ENCODE results near the gene DNAH2. TPM values are rescaled to one million over a fixed set of nuclear protein-coding genes. Genes with fewer than 3 reads are reported as not detected.

DNAH2 gene, protein sequence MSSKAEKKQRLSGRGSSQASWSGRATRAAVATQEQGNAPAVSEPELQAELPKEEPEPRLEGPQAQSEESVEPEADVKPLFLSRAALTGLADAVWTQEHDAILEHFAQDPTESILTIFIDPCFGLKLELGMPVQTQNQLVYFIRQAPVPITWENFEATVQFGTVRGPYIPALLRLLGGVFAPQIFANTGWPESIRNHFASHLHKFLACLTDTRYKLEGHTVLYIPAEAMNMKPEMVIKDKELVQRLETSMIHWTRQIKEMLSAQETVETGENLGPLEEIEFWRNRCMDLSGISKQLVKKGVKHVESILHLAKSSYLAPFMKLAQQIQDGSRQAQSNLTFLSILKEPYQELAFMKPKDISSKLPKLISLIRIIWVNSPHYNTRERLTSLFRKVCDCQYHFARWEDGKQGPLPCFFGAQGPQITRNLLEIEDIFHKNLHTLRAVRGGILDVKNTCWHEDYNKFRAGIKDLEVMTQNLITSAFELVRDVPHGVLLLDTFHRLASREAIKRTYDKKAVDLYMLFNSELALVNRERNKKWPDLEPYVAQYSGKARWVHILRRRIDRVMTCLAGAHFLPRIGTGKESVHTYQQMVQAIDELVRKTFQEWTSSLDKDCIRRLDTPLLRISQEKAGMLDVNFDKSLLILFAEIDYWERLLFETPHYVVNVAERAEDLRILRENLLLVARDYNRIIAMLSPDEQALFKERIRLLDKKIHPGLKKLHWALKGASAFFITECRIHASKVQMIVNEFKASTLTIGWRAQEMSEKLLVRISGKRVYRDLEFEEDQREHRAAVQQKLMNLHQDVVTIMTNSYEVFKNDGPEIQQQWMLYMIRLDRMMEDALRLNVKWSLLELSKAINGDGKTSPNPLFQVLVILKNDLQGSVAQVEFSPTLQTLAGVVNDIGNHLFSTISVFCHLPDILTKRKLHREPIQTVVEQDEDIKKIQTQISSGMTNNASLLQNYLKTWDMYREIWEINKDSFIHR (N-terminal part only)
- total RNA-seq: under 1 TPM in 7 of 10 donors, not detected in 3; 0.02 to 0.30 (median 0.05) TPM
- under 1 TPM; under 0.01 to 0.01 TPM for polyA plus RNA-seq
- long read RNA-seq, donor 1: 0 reads
- long read RNA-seq, donor 2: 0 reads
- long read RNA-seq, donor 3: 0 reads

DNA sequence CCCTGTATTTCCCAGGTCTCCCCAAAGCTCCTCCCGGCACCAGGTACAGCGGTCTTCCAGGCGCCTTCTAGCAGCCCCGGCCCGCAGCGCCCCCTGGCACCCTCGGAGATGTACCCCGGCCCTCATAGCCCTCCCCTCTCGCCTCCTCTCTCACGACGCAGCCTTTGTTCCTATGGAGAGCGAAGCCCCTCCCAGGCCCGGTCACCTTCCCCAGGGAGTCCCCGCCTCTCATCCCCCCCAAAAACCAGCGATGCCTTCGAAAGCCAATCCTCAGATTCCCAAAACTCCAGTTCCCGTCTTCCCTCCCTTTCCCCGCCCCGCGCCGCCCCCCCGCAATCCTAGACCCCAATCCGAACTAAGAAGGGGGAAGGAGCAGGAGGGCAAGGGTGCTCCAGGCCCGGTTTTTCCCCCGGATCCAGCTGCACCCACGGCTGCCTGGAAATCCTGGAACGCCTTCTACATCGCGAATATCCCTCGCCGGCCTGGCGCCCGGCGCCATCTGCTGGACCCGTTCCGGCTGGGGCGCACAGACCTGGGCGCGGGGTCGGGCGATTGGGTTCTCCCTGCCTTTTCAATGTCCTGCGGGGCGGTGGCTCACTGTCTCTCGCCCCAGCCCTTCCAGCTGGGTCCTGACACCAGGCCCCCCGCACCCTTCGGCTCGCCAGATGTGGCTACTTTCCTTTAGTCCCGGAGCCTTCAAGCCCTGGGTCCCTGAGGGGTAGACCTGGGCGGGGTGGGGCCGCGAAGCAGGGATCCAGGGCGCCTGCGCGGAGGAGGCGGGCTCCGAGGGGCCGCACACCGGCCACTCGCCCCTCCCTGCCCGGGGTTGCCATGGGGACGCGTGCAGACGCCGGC lies at the start of gene DNAH2:
TSS of gene DNAH2 (plus strand) at position 844 of the 855 bp plus-strand sequence. CDS start 1,991 bp downstream, outside the sequence.
- peaks cover 3 to 22% (median 8%) of the 10 kb centered on the region in 9 donors for H3K4me1 ChIP-seq
- peaks cover 4 to 93% (median 40%) of the 10 kb centered on the region in 7 donors for H3K27me3 ChIP-seq
- peak within 1 kb of the TSS; percentile 37 to 72 (median 63) for H3K4me3 ChIP-seq
- WGBS, 2 donors: 1% methylated on average over 64 of the region's 64 CpGs
- TF ChIP-seq, protein P1, sequence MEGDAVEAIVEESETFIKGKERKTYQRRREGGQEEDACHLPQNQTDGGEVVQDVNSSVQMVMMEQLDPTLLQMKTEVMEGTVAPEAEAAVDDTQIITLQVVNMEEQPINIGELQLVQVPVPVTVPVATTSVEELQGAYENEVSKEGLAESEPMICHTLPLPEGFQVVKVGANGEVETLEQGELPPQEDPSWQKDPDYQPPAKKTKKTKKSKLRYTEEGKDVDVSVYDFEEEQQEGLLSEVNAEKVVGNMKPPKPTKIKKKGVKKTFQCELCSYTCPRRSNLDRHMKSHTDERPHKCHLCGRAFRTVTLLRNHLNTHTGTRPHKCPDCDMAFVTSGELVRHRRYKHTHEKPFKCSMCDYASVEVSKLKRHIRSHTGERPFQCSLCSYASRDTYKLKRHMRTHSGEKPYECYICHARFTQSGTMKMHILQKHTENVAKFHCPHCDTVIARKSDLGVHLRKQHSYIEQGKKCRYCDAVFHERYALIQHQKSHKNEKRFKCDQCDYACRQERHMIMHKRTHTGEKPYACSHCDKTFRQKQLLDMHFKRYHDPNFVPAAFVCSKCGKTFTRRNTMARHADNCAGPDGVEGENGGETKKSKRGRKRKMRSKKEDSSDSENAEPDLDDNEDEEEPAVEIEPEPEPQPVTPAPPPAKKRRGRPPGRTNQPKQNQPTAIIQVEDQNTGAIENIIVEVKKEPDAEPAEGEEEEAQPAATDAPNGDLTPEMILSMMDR (IDR thresholded peaks at IDR 0.05): peak; percentile 14 to 71 (median 51)
- no peaks in the 10 kb centered on the region for H3K36me3 ChIP-seq
- H3K27ac ChIP-seq: peak within 1 kb of the TSS in 7 of 10 donors; percentile 9 to 63 (median 40)
- DNase-seq (peak; percentile 78 to 87), ATAC-seq (peak; percentile 84 to 94 (median 90))
- intact Hi-C loops (cut with DNase I): no loop called here
- H3K9me3 ChIP-seq: no peaks in the 10 kb centered on the region

DNA sequence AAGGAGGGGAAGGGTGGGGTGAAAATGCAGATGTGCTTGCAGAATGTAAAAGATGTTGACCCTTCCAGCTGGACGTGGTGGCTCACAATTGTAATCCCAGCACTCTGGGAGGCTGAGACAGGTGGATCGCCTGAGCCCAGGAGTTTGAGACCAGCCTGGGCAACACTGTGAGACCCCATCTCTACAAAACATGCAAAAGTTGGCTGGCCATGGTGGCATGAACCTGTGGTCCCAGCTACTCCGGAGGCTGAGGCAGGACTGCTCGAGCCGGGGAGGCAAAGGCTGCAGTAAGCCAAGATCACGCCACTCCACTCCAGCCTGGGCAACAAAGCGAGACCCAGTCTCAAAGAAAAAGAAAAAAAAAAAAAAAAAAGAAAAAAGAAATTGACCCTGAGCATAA lies 49.1 kb upstream of the DNAH2 start:
- intact Hi-C loops (cut with DNase I): no loop called here
- Histone ChIP-seq H3K27ac (no peak overlapping the region), H3K27me3 (no peaks in the 10 kb centered on the region), H3K4me3 (no peak overlapping the region), H3K4me1 (no peaks in the 10 kb centered on the region), H3K9me3 (peaks cover 0 to 6% (median 4%) of the 10 kb centered on the region in 11 donors), H3K36me3 (peaks cover 0 to 80% (median 46%) of the 10 kb centered on the region in 9 donors)
- DNase-seq (no peak), ATAC-seq (no peak)
- TF ChIP-seq, protein P1 (IDR thresholded peaks at IDR 0.05): no peak
- WGBS, 2 donors: 95% methylated on average over 7 of the region's 7 CpGs

DNA sequence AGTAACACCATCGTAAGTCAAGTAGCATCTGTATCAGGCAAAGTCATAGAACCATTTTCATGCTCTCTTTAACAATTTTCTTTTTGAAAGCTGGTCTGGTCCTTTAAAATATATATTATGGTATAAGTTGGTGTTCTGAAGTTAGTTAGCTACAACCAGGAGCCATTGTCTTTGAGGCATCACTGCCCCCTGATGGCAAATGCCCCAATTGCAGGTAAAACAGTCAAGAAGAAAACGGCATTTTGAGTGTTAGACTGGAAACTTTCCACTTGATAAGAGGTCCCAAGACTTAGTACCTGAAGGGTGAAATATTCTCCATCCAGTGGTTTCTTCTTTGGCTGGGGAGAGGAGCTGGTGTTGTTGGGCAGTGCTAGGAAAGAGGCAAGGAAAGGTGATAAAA lies 44.3 kb upstream of the DNAH2 start:
- Histone ChIP-seq H3K4me3 (no peak overlapping the region), H3K4me1 (no peaks in the 10 kb centered on the region), H3K9me3 (peaks cover 0 to 15% (median 9%) of the 10 kb centered on the region in 11 donors), H3K27me3 (no peaks in the 10 kb centered on the region), H3K27ac (no peak overlapping the region), H3K36me3 (peaks cover 0 to 82% (median 60%) of the 10 kb centered on the region in 9 donors)
- TF ChIP-seq, protein P1 (IDR thresholded peaks at IDR 0.05): peak in 5 of 9 donors; percentile 22 to 38 (median 33)
- WGBS, 2 donors: 86 to 91% methylated on average over 2 of the region's 2 CpGs
- intact Hi-C loops (cut with DNase I): no loop called here
- ATAC-seq (no peak), DNase-seq (no peak)

Measured in heart right ventricle (tissue), 16 donors.